Measurements from ENCODE around the gene RNPEP. TPM values are rescaled to one million over a fixed set of nuclear protein-coding genes. Genes with fewer than 3 reads are reported as not detected.
"Not testable (repeated sequence)": the region's sequence is repeated elsewhere in the genome, so short reads cannot be mapped to it uniquely, and the experiment has no call there.

The RNPEP gene
- total RNA-seq, 2 experiments from 2014 or later: 44.9 to 49.2 TPM

- no peaks in the 10 kb centered on the region for H3K4me1 Mint-ChIP-seq
- DNase-seq (no peak), ATAC-seq (no peak)
- H3K9me3 Mint-ChIP-seq (ENCODE audit: low read depth): no peaks in the 10 kb centered on the region
- ChIA-PET CTCF (no interaction called here), POLR2A (no interaction called here)
- H3K27me3 Mint-ChIP-seq: peaks cover 3% of the 10 kb centered on the region
- no peaks in the 10 kb centered on the region for H3K36me3 Mint-ChIP-seq (ENCODE audit: low read depth)
- intact Hi-C loops (cut with DNase I, micrococcal nuclease): no loop called here
- H3K4me3 Mint-ChIP-seq: no peak overlapping the region
- no peak overlapping the region for H3K27ac Mint-ChIP-seq
These were observed 36.2 kb downstream of the RNPEP start for GRCh38 chr1:202018468-202019234.

DNA sequence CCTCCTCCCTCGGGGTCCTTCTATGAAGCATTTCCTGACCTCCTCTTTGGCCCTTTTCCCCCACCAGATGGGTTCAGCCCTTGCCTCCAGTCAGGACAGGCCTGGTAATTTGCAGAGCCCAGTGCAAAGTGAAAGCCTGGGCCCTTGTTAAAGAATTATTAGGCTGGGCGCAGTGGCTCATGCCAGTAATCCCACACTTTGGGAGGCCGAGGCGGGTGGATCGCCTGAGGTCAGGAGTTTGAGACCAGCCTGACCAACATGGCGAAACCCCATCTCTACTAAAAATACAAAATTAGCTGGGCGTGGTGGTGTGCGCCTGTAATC is 36.7 kb downstream of the RNPEP start:
- H3K36me3 Mint-ChIP-seq (ENCODE audit: low read depth); H3K4me3 Mint-ChIP-seq; ATAC-seq; POLR2A ChIA-PET; H3K4me1 Mint-ChIP-seq; DNase-seq; H3K27me3 Mint-ChIP-seq; CTCF ChIA-PET; H3K9me3 Mint-ChIP-seq (ENCODE audit: low read depth); intact Hi-C loops (cut with DNase I, micrococcal nuclease); H3K27ac Mint-ChIP-seq: not testable (repeated sequence)

- Mint-ChIP-seq H3K9me3 (ENCODE audit: low read depth) (no peaks in the 10 kb centered on the region), H3K27me3 (peaks cover 3% of the 10 kb centered on the region), H3K4me1 (no peaks in the 10 kb centered on the region), H3K27ac (no peak overlapping the region), H3K36me3 (ENCODE audit: low read depth) (no peaks in the 10 kb centered on the region), H3K4me3 (no peak overlapping the region)
- POLR2A ChIA-PET: no interaction called here
- CTCF ChIA-PET: interaction anchor here (0.8 kb wide), 1 partner anchor 799 kb away, joined by 3 read pairs; no protein-coding TSS in a partner anchor
- no peak for DNase-seq
- intact Hi-C loops (cut with DNase I, micrococcal nuclease): no loop called here
- ATAC-seq: no peak
These were observed 40.6 kb downstream of the RNPEP start for GRCh38 chr1:202023001-202023433.

GRCh38 chr1:202029171-202029665 is 46.8 kb downstream of the RNPEP start:
- ChIA-PET CTCF (interaction anchor here (0.7 kb wide), 1 partner anchor 160 kb away, joined by 4 read pairs; no protein-coding TSS in a partner anchor), POLR2A (interaction anchor here (0.6 kb wide), 1 partner anchor 30 kb away, joined by 3 read pairs; no protein-coding TSS in a partner anchor)
- intact Hi-C loops (cut with DNase I, micrococcal nuclease): no loop called here
- no peak overlapping the region for H3K4me3 Mint-ChIP-seq
- no peaks in the 10 kb centered on the region for H3K36me3 Mint-ChIP-seq (ENCODE audit: low read depth)
- no peaks in the 10 kb centered on the region for H3K27me3 Mint-ChIP-seq
- DNase-seq (peak; percentile 24), ATAC-seq (peak; percentile 69)
- peaks cover 5% of the 10 kb centered on the region for H3K4me1 Mint-ChIP-seq
- H3K9me3 Mint-ChIP-seq (ENCODE audit: low read depth): no peaks in the 10 kb centered on the region
- no peak overlapping the region for H3K27ac Mint-ChIP-seq

DNA sequence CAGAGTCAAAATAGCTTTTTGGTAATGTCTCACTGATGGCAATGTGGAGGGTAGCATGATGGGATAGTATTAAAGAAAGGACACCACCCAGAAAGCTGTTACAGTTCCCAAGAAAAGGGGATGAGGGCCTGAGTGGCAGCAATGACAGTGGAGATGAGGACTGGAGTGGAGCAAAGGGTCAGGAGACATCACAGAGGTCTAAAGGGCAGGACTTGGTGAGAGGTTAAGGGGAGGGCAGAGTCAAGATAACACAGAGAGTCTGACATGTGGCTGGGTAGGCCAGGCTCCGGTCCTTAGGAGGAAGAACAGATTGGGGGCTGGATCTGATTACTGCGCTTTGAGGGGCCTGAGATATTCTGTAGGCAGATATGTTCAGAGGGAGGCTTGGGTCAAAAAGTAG is 47.3 kb downstream of the RNPEP start:
- ATAC-seq (no peak), DNase-seq (no peak)
- no peaks in the 10 kb centered on the region for H3K36me3 Mint-ChIP-seq (ENCODE audit: low read depth)
- no peaks in the 10 kb centered on the region for H3K27me3 Mint-ChIP-seq
- intact Hi-C loops (cut with DNase I, micrococcal nuclease): no loop called here
- peaks cover 5% of the 10 kb centered on the region for H3K4me1 Mint-ChIP-seq
- no peak overlapping the region for H3K27ac Mint-ChIP-seq
- CTCF ChIA-PET: interaction anchor here (1.0 kb wide), 1 partner anchor 19 kb away, joined by 3 read pairs; the partner anchor contains the start of gene ELF3
- H3K9me3 Mint-ChIP-seq (ENCODE audit: low read depth): no peaks in the 10 kb centered on the region
- POLR2A ChIA-PET: interaction anchor here (0.6 kb wide), 1 partner anchor 29 kb away, joined by 3 read pairs; no protein-coding TSS in a partner anchor
- H3K4me3 Mint-ChIP-seq: no peak overlapping the region

GRCh38 chr1:202031796-202032195 is 49.3 kb downstream of the RNPEP start:
- Mint-ChIP-seq H3K36me3 (ENCODE audit: low read depth) (no peaks in the 10 kb centered on the region), H3K4me3 (no peak overlapping the region), H3K4me1 (peaks cover 5% of the 10 kb centered on the region), H3K9me3 (ENCODE audit: low read depth) (no peaks in the 10 kb centered on the region), H3K27me3 (no peaks in the 10 kb centered on the region), H3K27ac (no peak overlapping the region)
- ATAC-seq (no peak), DNase-seq (no peak)
- POLR2A ChIA-PET: no interaction called here
- intact Hi-C loops (cut with DNase I, micrococcal nuclease): no loop called here
- CTCF ChIA-PET: interaction anchor here (0.5 kb wide), 1 partner anchor 23 kb away, joined by 4 read pairs; no protein-coding TSS in a partner anchor

DNA sequence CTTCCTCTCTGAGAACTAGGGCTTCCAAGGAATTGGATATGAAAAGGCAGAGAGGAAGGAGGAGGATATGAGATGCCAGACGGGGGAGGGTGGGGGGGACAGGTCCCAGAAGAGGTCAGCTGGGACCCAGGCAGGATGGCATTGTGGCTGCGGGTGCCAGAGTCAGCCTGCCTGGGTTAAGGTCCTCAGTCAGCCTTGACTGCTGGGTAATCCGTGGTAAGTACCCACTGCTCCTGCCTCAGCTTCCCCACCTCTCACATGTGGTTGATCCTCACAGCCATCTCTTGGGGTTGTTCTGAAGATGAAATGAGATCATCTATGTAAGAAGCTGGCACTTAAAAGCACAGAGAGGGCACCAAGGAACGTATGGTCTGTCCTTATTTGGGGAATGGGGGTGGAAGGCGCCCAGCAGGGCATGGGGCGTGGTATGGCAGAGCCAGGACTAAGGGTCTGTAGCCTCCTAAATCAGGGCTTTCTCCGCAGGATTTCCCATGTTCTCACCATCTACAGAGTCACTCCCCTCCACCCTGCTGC is 51.8 kb downstream of the RNPEP start:
- ATAC-seq: no peak
- no peaks in the 10 kb centered on the region for H3K36me3 Mint-ChIP-seq (ENCODE audit: low read depth)
- H3K9me3 Mint-ChIP-seq (ENCODE audit: low read depth): no peaks in the 10 kb centered on the region
- H3K27me3 Mint-ChIP-seq: no peaks in the 10 kb centered on the region
- intact Hi-C loops (cut with DNase I, micrococcal nuclease): no loop called here
- H3K4me1 Mint-ChIP-seq: peaks cover 5% of the 10 kb centered on the region
- ChIA-PET POLR2A (no interaction called here), CTCF (interaction anchor here (1.0 kb wide), 1 partner anchor 35 kb away, joined by 3 read pairs; no protein-coding TSS in a partner anchor)
- no peak overlapping the region for H3K4me3 Mint-ChIP-seq
- no peak for DNase-seq
- no peak overlapping the region for H3K27ac Mint-ChIP-seq

DNA sequence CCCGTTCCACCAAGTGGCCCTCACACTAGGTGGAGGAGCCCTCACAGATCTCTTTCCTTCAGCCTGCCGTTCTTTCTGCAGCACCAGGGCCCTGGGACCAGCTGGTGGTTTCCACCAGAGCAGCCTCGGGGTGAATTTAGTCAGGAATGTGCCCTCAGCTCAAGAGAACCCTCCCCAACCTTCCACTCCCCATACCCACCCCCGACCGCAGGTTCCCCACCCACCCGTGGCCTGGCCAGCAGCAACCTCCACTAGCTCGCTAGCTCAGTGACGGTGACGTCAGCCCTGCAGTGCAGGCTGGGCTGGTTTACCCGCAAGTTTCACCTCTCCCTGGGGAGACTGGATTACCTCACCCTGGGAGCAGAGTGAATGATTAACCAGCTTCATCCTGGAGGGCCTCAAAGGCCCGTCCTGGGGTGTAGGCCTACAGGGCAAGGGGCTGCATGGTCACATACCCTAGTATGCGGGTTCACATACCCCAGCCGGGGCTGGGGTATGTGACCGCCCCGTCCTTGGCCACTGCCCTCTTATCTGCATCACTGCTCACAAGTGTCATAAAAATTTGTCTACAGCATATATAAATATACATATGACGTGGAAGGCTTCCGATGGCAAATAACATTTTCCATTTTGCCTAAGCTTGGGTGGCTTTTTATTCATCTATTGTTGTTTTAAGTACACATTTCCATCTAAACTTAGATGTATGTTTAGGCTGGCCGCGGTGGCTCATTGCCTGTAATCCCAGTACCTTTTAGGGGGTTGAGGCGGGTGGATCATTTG is 52.4 kb downstream of the RNPEP start:
- H3K4me1 Mint-ChIP-seq: no peaks in the 10 kb centered on the region
- ChIA-PET POLR2A (no interaction called here), CTCF (interaction anchor here (1.0 kb wide), 1 partner anchor 36 kb away, joined by 3 read pairs; no protein-coding TSS in a partner anchor)
- no peaks in the 10 kb centered on the region for H3K9me3 Mint-ChIP-seq (ENCODE audit: low read depth)
- H3K27me3 Mint-ChIP-seq: no peaks in the 10 kb centered on the region
- DNase-seq (peak; percentile 32), ATAC-seq (peak; percentile 36)
- no peak overlapping the region for H3K27ac Mint-ChIP-seq
- intact Hi-C loops (cut with DNase I, micrococcal nuclease): no loop called here
- no peak overlapping the region for H3K4me3 Mint-ChIP-seq
- H3K36me3 Mint-ChIP-seq (ENCODE audit: low read depth): no peaks in the 10 kb centered on the region

GRCh38 chr1:202036595-202037387 is 54.3 kb downstream of the RNPEP start:
- no peaks in the 10 kb centered on the region for H3K4me1 Mint-ChIP-seq
- H3K27ac Mint-ChIP-seq: no peak overlapping the region
- H3K36me3 Mint-ChIP-seq (ENCODE audit: low read depth): no peaks in the 10 kb centered on the region
- H3K9me3 Mint-ChIP-seq (ENCODE audit: low read depth): no peaks in the 10 kb centered on the region
- intact Hi-C loops (cut with DNase I, micrococcal nuclease): no loop called here
- DNase-seq (no peak), ATAC-seq (no peak)
- no peak overlapping the region for H3K4me3 Mint-ChIP-seq
- ChIA-PET CTCF (no interaction called here), POLR2A (no interaction called here)
- no peaks in the 10 kb centered on the region for H3K27me3 Mint-ChIP-seq

GRCh38 chr1:202037706-202038296 is 55.4 kb downstream of the RNPEP start:
- peaks cover 2% of the 10 kb centered on the region for H3K27me3 Mint-ChIP-seq
- no peaks in the 10 kb centered on the region for H3K4me1 Mint-ChIP-seq
- CTCF ChIA-PET: interaction anchor here (0.7 kb wide), 2 partner anchors 22 to 479 kb away, joined by 3 to 4 read pairs; no protein-coding TSS in a partner anchor
- H3K4me3 Mint-ChIP-seq: no peak overlapping the region
- intact Hi-C loops (cut with DNase I, micrococcal nuclease): no loop called here
- no peaks in the 10 kb centered on the region for H3K36me3 Mint-ChIP-seq (ENCODE audit: low read depth)
- DNase-seq: no peak
- POLR2A ChIA-PET: no interaction called here
- ATAC-seq: no peak
- H3K27ac Mint-ChIP-seq: no peak overlapping the region
- no peaks in the 10 kb centered on the region for H3K9me3 Mint-ChIP-seq (ENCODE audit: low read depth)
